ENCODE measurements around the gene PDE4B.

GRCh38 chr1:66095190-66095589, 302.5 kb downstream of the PDE4B start:
- no peak for TF ChIP-seq SMC3 (conservative IDR thresholded peaks at IDR 0.05; ENCODE audit: poor library complexity)
- no peak for TF ChIP-seq CTCF (IDR thresholded peaks at IDR 0.05; ENCODE audit: poor library complexity, severe bottlenecking)

All from neural cell (in vitro differentiated cells).